ENCODE results near the gene NPFFR1.
A peak's percentile ranks its signal among the peaks of the same experiment; 100 is the strongest.

NPFFR1 gene

DNA sequence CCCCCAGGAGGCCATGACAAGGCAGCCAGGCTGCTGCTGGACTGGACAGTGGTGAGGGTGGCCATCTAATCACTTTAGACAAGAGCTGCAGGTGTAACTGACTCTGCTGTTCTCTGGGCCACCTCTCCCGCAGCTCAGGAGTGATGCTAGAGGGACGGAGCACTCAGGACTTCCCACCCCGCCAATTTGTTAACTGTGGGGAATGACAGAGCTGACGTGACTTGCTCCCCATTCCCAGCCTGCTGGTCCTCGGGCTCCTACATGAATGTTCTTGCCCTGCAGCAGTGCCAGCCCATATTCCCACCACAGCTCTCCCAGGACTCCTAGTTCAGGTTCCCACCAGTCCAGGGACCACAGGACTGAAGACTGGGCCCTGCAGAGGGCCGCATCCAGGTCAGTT lies 16.7 kb upstream of the NPFFR1 start:
- TF ChIP-seq, protein P1, sequence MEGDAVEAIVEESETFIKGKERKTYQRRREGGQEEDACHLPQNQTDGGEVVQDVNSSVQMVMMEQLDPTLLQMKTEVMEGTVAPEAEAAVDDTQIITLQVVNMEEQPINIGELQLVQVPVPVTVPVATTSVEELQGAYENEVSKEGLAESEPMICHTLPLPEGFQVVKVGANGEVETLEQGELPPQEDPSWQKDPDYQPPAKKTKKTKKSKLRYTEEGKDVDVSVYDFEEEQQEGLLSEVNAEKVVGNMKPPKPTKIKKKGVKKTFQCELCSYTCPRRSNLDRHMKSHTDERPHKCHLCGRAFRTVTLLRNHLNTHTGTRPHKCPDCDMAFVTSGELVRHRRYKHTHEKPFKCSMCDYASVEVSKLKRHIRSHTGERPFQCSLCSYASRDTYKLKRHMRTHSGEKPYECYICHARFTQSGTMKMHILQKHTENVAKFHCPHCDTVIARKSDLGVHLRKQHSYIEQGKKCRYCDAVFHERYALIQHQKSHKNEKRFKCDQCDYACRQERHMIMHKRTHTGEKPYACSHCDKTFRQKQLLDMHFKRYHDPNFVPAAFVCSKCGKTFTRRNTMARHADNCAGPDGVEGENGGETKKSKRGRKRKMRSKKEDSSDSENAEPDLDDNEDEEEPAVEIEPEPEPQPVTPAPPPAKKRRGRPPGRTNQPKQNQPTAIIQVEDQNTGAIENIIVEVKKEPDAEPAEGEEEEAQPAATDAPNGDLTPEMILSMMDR (IDR thresholded peaks at IDR 0.05; ENCODE audit: control insufficient read depth, insufficient read depth, low read depth, low read length, missing control alignments), result no peak
- no peak overlapping the region for H3K4me3 ChIP-seq (ENCODE audit: control insufficient read depth, low read depth, low read length)
- no peak for DNase-seq (ENCODE audit: low read depth)

DNA sequence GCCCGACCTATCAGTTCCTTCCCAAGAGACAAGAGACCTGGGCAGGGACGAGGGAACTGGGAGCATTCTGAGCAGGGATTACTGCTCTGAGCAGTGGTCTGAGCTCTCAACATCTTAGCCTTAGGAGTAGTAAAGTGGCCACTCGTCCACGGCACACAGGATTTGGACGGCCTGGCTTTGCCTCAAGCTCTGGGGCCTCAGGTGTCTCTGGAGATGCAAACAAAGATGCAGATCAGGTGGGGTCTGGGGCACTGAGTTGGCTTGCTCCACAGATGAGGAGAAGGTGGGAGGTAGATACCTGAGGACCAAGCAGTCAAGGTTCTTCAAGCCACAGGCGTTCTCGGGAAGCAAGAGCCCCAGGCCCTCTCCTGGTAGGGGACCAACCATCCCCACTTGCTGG lies 16.1 kb upstream of the NPFFR1 start:
- no peak for DNase-seq (ENCODE audit: low read depth)
- no peak overlapping the region for H3K4me3 ChIP-seq (ENCODE audit: control insufficient read depth, low read depth, low read length)
- TF ChIP-seq, protein P1 (IDR thresholded peaks at IDR 0.05; ENCODE audit: control insufficient read depth, insufficient read depth, low read depth, low read length, missing control alignments), result no peak

DNA sequence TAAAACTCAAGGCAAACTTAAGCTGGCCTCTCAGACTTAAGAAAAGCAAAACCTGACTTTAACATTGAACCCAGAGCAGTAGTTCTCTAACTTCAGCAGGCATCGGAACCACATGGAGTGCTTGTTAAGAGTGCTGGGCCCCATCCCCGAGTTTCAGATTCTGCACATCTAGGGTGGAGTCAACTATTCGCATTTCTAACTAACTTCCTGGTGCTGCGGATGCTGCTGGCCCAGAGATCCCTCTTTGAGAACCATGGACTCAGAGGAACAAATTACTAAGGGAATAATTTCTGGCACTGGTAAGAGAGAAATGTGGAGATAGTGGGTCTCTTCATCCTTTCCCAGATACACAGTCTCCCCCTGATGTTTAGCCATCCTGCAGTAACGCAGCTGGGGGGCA lies 14.6 kb upstream of the NPFFR1 start:
- TF ChIP-seq, protein P1 (IDR thresholded peaks at IDR 0.05; ENCODE audit: control insufficient read depth, insufficient read depth, low read depth, low read length, missing control alignments), result no peak
- H3K4me3 ChIP-seq (ENCODE audit: control insufficient read depth, low read depth, low read length), result no peak overlapping the region
- DNase-seq (ENCODE audit: low read depth), result no peak

DNA sequence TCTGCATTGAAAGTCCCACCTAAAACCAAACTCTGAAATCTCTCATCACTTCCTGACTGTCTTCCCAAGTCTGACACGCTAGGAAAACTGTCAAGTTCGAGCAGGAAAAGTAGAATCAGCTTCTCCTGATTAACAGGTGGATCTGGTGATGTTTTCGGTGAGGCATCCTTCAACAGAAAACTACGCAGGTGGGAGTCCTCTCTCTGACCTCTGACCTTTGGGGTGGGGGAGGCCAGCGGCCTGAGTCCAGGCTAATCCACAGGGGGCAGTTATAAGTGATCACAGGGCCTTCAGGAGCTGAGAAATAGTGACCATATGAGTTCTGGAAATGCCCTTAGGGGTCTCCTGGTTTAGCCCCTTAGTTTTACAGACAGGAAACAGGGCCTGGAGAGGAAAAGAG lies 13.4 kb upstream of the NPFFR1 start:
- no peak for DNase-seq (ENCODE audit: low read depth)
- TF ChIP-seq, protein P1 (IDR thresholded peaks at IDR 0.05; ENCODE audit: control insufficient read depth, insufficient read depth, low read depth, low read length, missing control alignments), result no peak
- H3K4me3 ChIP-seq (ENCODE audit: control insufficient read depth, low read depth, low read length), result no peak overlapping the region

DNA sequence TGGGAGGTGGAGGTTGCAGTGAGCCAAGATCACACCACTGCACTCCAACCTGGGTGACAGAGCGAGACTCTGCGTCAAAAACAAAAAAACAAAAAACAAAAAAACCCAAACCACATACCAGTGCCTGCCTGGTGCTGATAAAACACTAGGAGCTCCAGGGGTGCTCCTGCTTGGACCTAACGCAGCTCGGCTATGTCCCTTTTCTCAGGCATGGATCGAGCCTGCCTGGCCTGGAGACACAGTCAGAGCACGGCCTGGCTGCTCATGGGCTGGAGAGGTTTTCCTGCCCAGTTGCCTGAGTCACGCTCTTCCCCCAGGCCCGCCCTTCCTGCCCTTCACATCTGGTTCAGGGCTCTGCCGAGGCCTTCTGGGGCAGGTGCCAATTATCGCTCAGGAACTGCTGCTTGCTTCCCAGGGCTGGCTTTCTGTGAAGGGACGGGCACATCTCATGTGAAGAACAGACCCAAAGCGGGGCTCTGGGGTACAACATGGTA lies 12.6 kb upstream of the NPFFR1 start:
- peak; percentile 56 for DNase-seq (ENCODE audit: low read depth)
- TF ChIP-seq, protein P1 (IDR thresholded peaks at IDR 0.05; ENCODE audit: control insufficient read depth, insufficient read depth, low read depth, low read length, missing control alignments), result no peak
- no peak overlapping the region for H3K4me3 ChIP-seq (ENCODE audit: control insufficient read depth, low read depth, low read length)

DNA sequence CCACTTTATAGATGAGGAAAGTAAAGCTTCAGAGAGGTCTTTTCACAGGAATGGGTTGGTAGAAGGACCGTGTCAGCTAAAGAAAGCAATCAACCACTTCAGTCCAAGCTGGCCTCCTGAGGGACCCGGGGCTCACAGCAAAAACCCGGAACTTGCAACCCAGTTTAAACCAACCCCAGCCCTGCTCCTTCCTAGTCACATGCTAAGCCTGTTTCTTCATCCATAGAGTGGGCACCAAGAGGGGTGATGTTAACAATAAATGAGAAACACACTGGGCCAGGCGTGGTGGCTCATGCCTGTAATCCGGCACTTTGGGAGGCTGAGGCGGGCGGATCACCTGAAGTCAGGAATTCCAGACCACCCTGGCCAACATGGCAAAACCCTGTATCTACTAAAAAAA lies 12.1 kb upstream of the NPFFR1 start:
- no peak for DNase-seq (ENCODE audit: low read depth)
- H3K4me3 ChIP-seq (ENCODE audit: control insufficient read depth, low read depth, low read length), result no peak overlapping the region

More for the DNA sequence above, 12.1 kb upstream of the NPFFR1 start:
- TF ChIP-seq, protein P1 (IDR thresholded peaks at IDR 0.05; ENCODE audit: control insufficient read depth, insufficient read depth, low read depth, low read length, missing control alignments), result no peak
